Astrocyte of the cerebellum (primary cell): ENCODE data around the gene NRSN1.

Experiments
- DNase-seq: peaks from one replicate; pipeline ENCODE4 v3.0.0-alpha.2; 2011; ENCODE audit warnings: low read depth
- H3K4me3 ChIP-seq: 2 replicates; pipeline ENCODE4 v1.5.1; 2011; ENCODE audit warnings: mild to moderate bottlenecking, low read depth, low read length, moderate library complexity
- in situ Hi-C: cut with HindIII; loops from 2 replicates; pipeline ENCODE4 v1.10.0; 2017; ENCODE audit warnings: low sequenced_read_pairs
- TF ChIP-seq, protein P1 (sequence below): IDR thresholded peaks from 2 replicates; pipeline ENCODE4 v1.5.1; 2012; ENCODE audit warnings: low read length, low read depth, moderate library complexity, mild to moderate bottlenecking; ENCODE audit errors: missing control alignments

Gene NRSN1

GRCh38 chr6:24145690-24146131 is 19.7 kb downstream of the NRSN1 start:
- in situ Hi-C loops = no loop called here
- H3K4me3 ChIP-seq = no peak overlapping the region
- DNase-seq = no peak
- TF ChIP-seq, protein P1, sequence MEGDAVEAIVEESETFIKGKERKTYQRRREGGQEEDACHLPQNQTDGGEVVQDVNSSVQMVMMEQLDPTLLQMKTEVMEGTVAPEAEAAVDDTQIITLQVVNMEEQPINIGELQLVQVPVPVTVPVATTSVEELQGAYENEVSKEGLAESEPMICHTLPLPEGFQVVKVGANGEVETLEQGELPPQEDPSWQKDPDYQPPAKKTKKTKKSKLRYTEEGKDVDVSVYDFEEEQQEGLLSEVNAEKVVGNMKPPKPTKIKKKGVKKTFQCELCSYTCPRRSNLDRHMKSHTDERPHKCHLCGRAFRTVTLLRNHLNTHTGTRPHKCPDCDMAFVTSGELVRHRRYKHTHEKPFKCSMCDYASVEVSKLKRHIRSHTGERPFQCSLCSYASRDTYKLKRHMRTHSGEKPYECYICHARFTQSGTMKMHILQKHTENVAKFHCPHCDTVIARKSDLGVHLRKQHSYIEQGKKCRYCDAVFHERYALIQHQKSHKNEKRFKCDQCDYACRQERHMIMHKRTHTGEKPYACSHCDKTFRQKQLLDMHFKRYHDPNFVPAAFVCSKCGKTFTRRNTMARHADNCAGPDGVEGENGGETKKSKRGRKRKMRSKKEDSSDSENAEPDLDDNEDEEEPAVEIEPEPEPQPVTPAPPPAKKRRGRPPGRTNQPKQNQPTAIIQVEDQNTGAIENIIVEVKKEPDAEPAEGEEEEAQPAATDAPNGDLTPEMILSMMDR = no peak

DNA sequence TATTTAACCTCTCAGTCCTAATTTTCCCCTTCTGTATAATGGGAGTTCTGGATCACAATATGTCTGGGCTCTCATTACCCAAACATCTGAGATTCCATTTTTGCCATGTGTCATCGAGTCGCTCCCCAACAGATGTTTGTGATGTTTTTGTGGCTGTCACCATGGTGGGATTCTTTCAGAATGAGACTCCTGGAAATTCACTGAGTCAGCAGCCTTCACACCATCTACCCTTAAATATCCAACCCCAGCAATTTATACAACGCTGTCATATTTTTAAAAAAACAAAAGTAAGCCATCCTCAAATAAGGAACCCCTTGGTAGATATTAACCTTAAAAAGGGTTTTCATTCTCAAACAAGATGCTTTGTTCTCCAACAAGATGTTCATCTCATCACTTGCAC is 20.9 kb downstream of the NRSN1 start:
- no peak for DNase-seq
- in situ Hi-C loops = no loop called here
- H3K4me3 ChIP-seq = no peak overlapping the region
- TF ChIP-seq, protein P1 = no peak

DNA sequence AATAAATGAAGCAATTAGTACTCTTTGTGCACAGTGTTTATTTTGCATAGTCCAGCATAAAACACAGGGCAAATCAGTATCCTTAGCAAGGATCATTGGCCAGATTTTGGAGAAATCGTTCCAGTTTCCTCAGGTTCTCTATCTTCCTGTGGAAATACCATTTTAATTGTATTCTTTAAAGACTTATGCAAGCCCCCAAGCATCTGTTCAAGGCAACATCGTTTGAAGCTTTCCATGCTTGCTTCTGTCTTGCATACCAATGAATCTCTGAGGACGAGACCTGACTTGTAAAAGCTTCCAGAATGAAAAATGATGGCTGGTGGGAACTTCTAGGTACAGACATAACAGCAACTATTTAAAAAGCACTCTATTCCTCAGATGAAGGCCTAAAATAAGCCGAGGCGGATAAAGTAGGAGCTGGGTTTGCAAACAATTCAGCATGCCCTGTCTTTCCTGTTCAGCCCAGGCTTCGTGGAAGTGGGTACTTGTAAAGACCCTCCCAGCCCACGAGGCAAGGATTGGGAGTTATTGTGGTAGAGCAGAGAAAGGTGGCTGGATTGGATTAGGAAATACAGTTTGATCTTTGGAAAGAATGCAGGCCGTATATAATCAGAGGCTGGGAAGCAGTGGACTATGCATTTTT is 21.6 kb downstream of the NRSN1 start:
- no peak for DNase-seq
- no peak overlapping the region for H3K4me3 ChIP-seq
- TF ChIP-seq, protein P1 = no peak
- in situ Hi-C loops = no loop called here

GRCh38 chr6:24148154-24148570 is 22.1 kb downstream of the NRSN1 start:
- DNase-seq = no peak
- H3K4me3 ChIP-seq = no peak overlapping the region
- in situ Hi-C loops = no loop called here
- TF ChIP-seq, protein P1 = no peak

DNA sequence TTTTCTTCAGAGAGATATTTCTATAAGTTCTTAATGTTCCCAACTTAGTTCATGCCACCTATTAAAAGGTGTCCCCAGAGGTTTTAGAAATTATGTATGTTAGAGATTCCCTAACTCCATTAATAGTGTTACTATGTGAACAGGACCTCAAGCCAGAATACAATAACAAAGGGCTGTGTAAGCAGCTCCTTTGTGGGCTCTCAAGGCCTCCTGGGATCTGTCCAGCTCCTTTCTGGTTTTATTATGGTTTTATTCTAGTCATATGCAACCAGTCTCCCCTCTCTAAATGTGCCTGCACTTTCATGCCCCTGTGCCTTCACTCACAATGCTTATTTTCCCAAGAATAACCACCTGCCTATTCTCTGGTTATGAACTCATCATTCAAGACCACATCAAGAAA is 22.7 kb downstream of the NRSN1 start:
- in situ Hi-C loops = no loop called here
- DNase-seq = no peak
- TF ChIP-seq, protein P1 = no peak
- no peak overlapping the region for H3K4me3 ChIP-seq

DNA sequence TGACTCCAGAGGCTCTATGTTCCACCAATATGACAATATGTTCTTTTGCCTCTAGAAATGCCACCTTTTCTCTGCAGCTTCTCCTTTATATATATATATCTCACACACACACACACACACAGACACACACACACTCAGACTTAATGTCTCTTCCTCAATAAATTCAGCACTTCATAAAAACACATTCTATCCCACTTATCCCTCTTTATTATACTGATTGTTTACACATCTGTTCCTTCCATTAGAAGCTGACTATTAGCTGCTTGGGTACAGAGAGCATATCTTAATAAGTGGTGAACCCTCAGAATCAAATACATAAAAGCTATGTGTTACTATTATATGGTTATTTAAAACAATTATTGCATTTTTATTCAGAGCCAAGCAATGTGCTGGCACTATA is 23.3 kb downstream of the NRSN1 start:
- no peak overlapping the region for H3K4me3 ChIP-seq
- in situ Hi-C loops = no loop called here
- DNase-seq = no peak
- TF ChIP-seq, protein P1 = no peak
